Vagina (tissue), 2 donors: Measurements from ENCODE around the gene ALB.

Experiments used
- POLR2A ChIP-seq, 2 donors: fragments of 450-650 bp; IDR thresholded peaks; one replicate each; pipeline ENCODE4 v1.6.1; 2017; ENCODE audit warnings: antibody characterized with exemption in 2 of 2, mild to moderate bottlenecking in 2 of 2, moderate library complexity in 2 of 2
- POLR2AphosphoS5 ChIP-seq, 2 donors: sonication (generic); formaldehyde crosslinking; IDR thresholded peaks; one replicate each; pipeline ENCODE4 v1.9.0; 2017; ENCODE audit warnings: antibody characterized with exemption in 2 of 2, mild to moderate bottlenecking in 2 of 2, low read depth in 1 of 2; ENCODE audit not compliant: insufficient read depth in 1 of 2
- TF ChIP-seq, protein P1 (sequence below), 3 experiments: fragments of 450-650 bp in 2 of 3; fragments of 200-600 bp in 1 of 3; sonication (generic) in 1 of 3; IDR thresholded peaks; one replicate each; pipeline ENCODE4 v1.5.1; 2017 to 2019; ENCODE audit warnings: antibody characterized with exemption in 3 of 3, mild to moderate bottlenecking in 2 of 3, moderate library complexity in 2 of 3

GRCh38 chr4:73460913-73461522 lies 56.9 kb downstream of the ALB start:
- TF ChIP-seq, protein P1, sequence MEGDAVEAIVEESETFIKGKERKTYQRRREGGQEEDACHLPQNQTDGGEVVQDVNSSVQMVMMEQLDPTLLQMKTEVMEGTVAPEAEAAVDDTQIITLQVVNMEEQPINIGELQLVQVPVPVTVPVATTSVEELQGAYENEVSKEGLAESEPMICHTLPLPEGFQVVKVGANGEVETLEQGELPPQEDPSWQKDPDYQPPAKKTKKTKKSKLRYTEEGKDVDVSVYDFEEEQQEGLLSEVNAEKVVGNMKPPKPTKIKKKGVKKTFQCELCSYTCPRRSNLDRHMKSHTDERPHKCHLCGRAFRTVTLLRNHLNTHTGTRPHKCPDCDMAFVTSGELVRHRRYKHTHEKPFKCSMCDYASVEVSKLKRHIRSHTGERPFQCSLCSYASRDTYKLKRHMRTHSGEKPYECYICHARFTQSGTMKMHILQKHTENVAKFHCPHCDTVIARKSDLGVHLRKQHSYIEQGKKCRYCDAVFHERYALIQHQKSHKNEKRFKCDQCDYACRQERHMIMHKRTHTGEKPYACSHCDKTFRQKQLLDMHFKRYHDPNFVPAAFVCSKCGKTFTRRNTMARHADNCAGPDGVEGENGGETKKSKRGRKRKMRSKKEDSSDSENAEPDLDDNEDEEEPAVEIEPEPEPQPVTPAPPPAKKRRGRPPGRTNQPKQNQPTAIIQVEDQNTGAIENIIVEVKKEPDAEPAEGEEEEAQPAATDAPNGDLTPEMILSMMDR (IDR thresholded peaks at IDR 0.05), result no peak
- TF ChIP-seq POLR2A (IDR thresholded peaks at IDR 0.05) (no peak), POLR2AphosphoS5 (IDR thresholded peaks at IDR 0.05; ENCODE audit: insufficient read depth in 1 of 2, low read depth in 1 of 2) (no peak)
